Ishikawa (cell line): ENCODE results near the gene TNS1.

ENCODE experiments used
- CEBPB ChIP-seq: IDR thresholded peaks from 2 replicates; pipeline ENCODE4 v1.6.1; 2012
- EP300 ChIP-seq: IDR thresholded peaks from 2 replicates; pipeline ENCODE4 v1.6.1; 2012; ENCODE audit warnings: borderline replicate concordance
- MAX ChIP-seq: IDR thresholded peaks from 2 replicates; pipeline ENCODE4 v1.6.1; 2012
- REST ChIP-seq: IDR thresholded peaks from 2 replicates; pipeline ENCODE4 v1.6.1; 2012; ENCODE audit warnings: low read depth, mild to moderate bottlenecking
- YY1 ChIP-seq: IDR thresholded peaks from 2 replicates; pipeline ENCODE4 v1.6.1; 2012; ENCODE audit warnings: low read depth

DNA sequence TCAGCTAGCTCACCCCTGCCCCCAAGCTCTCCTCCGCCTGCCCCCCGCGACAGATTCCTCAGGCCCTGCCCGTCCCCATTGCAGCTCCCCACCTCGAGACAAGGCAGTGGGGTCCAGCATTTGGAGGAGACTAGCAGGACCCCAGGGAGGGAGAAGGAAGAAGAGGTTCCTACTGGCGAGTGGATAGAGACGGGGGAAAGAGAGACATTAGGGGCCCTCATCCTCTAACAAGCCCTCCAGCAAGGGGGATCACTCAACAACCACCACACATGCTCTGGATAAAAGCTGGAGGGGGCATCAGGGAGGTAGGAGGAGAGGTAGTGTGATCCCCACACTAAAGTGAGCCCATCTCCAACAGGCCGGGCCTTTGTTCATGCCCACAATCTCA, 8.9 kb upstream of the TNS1 start:
- TF ChIP-seq YY1 (no peak), CEBPB (no peak), MAX (no peak), EP300 (no peak), REST (no peak)
